GM12873 (cell line): ENCODE data around the gene CACNA1C.

Experiments used
- CTCF ChIP-seq: IDR thresholded peaks from 2 replicates; pipeline ENCODE4 v1.5.1; 2012; ENCODE audit warnings: low read depth, mild to moderate bottlenecking, moderate library complexity, low read length, control low read depth; ENCODE audit not compliant: insufficient read depth; ENCODE audit errors: missing control alignments

CACNA1C gene

GRCh38 chr12:2020511-2020910 is 32.3 kb upstream of the CACNA1C start:
- TF ChIP-seq CTCF: no peak

- TF ChIP-seq CTCF: no peak
Observed at GRCh38 chr12:2023365-2023764, 29.4 kb upstream of the CACNA1C start.

GRCh38 chr12:2027351-2027750 is 25.4 kb upstream of the CACNA1C start:
- TF ChIP-seq CTCF: no peak

- TF ChIP-seq CTCF: no peak
Observed at GRCh38 chr12:2029851-2030250, 22.9 kb upstream of the CACNA1C start.

- no peak for TF ChIP-seq CTCF
Observed at GRCh38 chr12:2032506-2032905, 20.3 kb upstream of the CACNA1C start.

GRCh38 chr12:2034633-2035430 is 18.0 kb upstream of the CACNA1C start:
- peak; percentile 88 for TF ChIP-seq CTCF

- no peak for TF ChIP-seq CTCF
Observed at GRCh38 chr12:2035431-2036055, 17.2 kb upstream of the CACNA1C start.
